ENCODE data around the gene PCDHGB4. TPM values are rescaled to one million over a fixed set of nuclear protein-coding genes. Genes with fewer than 3 reads are reported as not detected.
"Not testable (repeated sequence)": the region's sequence is repeated elsewhere in the genome, so short reads cannot be mapped to it uniquely, and the experiment has no call there.

The PCDHGB4 gene
- total and polyA plus RNA-seq, 8 donors, result 3.2 to 5.9 (median 4.0) TPM

- intact Hi-C loops (cut with DNase I), result no loop called here
- Histone ChIP-seq H3K36me3 (no peaks in the 10 kb centered on the region), H3K4me1 (no peaks in the 10 kb centered on the region), H3K9me3 (peaks cover 0 to 92% of the 10 kb centered on the region in 2 donors), H3K27ac (no peak overlapping the region), H3K27me3 (peaks cover 5 to 90% of the 10 kb centered on the region in 2 donors), H3K4me3 (no peak overlapping the region)
- no peak for DNase-seq
- no peak for ATAC-seq
- no peak for TF ChIP-seq CTCF (IDR thresholded peaks at IDR 0.05)
Measured at GRCh38 chr5:141388661-141389060, 1.2 kb downstream of the PCDHGB4 start.

GRCh38 chr5:141389153-141390042, 1.9 kb downstream of the PCDHGB4 start:
- H3K27me3 ChIP-seq, result peaks cover 5 to 90% of the 10 kb centered on the region in 2 donors
- no peak overlapping the region for H3K4me3 ChIP-seq
- ATAC-seq (no peak), DNase-seq (no peak)
- no peak overlapping the region for H3K27ac ChIP-seq
- TF ChIP-seq CTCF (IDR thresholded peaks at IDR 0.05), result no peak
- H3K9me3 ChIP-seq, result peaks cover 0 to 91% of the 10 kb centered on the region in 2 donors
- H3K36me3 ChIP-seq, result no peaks in the 10 kb centered on the region
- intact Hi-C loops (cut with DNase I), result loop anchor here in 1 of 2 donors (5.0 kb wide), 1 partner anchor 43 kb away; the partner anchor contains the start of gene PCDHGA12
- no peaks in the 10 kb centered on the region for H3K4me1 ChIP-seq

GRCh38 chr5:141392429-141393198, 5.1 kb downstream of the PCDHGB4 start, which contains the start of gene PCDHGA8:
Gene PCDHGA8, plus strand, starts transcription at chr5:141392633. Its CDS starts 181 bp downstream, at chr5:141392814.
- H3K36me3 ChIP-seq, result no peaks in the 10 kb centered on the region
- TF ChIP-seq CTCF (IDR thresholded peaks at IDR 0.05), result no peak
- H3K27me3 ChIP-seq, result peaks cover 5 to 89% of the 10 kb centered on the region in 2 donors
- H3K4me1 ChIP-seq, result no peaks in the 10 kb centered on the region
- H3K27ac ChIP-seq, result no peak within 1 kb of the TSS
- no peak for ATAC-seq
- no peak for DNase-seq
- H3K9me3 ChIP-seq, result peaks cover 0 to 73% of the 10 kb centered on the region in 2 donors
- no peak within 1 kb of the TSS for H3K4me3 ChIP-seq
- intact Hi-C loops (cut with DNase I), result loop anchor here in 1 of 2 donors (5.0 kb wide), 1 partner anchor 40 kb away; the partner anchor contains the start of gene PCDHGA12

GRCh38 chr5:141393267-141393666, 5.8 kb downstream of the PCDHGB4 start:
- Histone ChIP-seq H3K9me3 (peaks cover 0 to 74% of the 10 kb centered on the region in 2 donors), H3K36me3 (no peaks in the 10 kb centered on the region), H3K27me3 (peaks cover 5 to 89% of the 10 kb centered on the region in 2 donors), H3K27ac (no peak overlapping the region), H3K4me3 (no peak overlapping the region), H3K4me1 (no peaks in the 10 kb centered on the region)
- intact Hi-C loops (cut with DNase I), result loop anchor here in 1 of 2 donors (5.0 kb wide), 1 partner anchor 39 kb away; the partner anchor contains the start of gene PCDHGA12
- ATAC-seq, result no peak
- no peak for DNase-seq
- TF ChIP-seq CTCF (IDR thresholded peaks at IDR 0.05), result no peak

- H3K27ac ChIP-seq, H3K4me3 ChIP-seq, H3K36me3 ChIP-seq, H3K4me1 ChIP-seq, DNase-seq, ATAC-seq: not testable (repeated sequence)
- Histone ChIP-seq H3K27me3 (peaks cover 16 to 89% of the 10 kb centered on the region in 2 donors), H3K9me3 (peaks cover 0 to 73% of the 10 kb centered on the region in 2 donors)
- intact Hi-C loops (cut with DNase I), result loop anchor here in 1 of 2 donors (5.0 kb wide), 1 partner anchor 38 kb away; the partner anchor contains the start of gene PCDHGA12
Measured at GRCh38 chr5:141394401-141395187, 7.1 kb downstream of the PCDHGB4 start.

All from left lung (tissue), 10 donors.